Lower leg skin (tissue), 3 donors: ENCODE data around the gene PACS2.

Experiments used
- POLR2A ChIP-seq, 2 donors: fragments of 450-650 bp; IDR thresholded peaks; one replicate each; pipeline ENCODE4 v1.6.1; 2016 to 2017; ENCODE audit warnings: antibody characterized with exemption in 2 of 2, mild to moderate bottlenecking in 1 of 2, moderate library complexity in 1 of 2
- TF ChIP-seq, protein P1 (sequence below), 3 donors: fragments of 450-650 bp; IDR thresholded peaks; one replicate each; pipeline ENCODE4 v1.5.1; 2016; ENCODE audit warnings: antibody characterized with exemption in 3 of 3, mild to moderate bottlenecking in 3 of 3, moderate library complexity in 2 of 3

- TF ChIP-seq POLR2A (IDR thresholded peaks at IDR 0.05) = no peak
- TF ChIP-seq, protein P1, sequence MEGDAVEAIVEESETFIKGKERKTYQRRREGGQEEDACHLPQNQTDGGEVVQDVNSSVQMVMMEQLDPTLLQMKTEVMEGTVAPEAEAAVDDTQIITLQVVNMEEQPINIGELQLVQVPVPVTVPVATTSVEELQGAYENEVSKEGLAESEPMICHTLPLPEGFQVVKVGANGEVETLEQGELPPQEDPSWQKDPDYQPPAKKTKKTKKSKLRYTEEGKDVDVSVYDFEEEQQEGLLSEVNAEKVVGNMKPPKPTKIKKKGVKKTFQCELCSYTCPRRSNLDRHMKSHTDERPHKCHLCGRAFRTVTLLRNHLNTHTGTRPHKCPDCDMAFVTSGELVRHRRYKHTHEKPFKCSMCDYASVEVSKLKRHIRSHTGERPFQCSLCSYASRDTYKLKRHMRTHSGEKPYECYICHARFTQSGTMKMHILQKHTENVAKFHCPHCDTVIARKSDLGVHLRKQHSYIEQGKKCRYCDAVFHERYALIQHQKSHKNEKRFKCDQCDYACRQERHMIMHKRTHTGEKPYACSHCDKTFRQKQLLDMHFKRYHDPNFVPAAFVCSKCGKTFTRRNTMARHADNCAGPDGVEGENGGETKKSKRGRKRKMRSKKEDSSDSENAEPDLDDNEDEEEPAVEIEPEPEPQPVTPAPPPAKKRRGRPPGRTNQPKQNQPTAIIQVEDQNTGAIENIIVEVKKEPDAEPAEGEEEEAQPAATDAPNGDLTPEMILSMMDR (IDR thresholded peaks at IDR 0.05) = no peak
Measured at GRCh38 chr14:105446971-105447370, 132.4 kb downstream of the PACS2 start.
